22Rv1 (cell line): ENCODE data around the gene CACNA1A.
A peak's percentile ranks its signal among the peaks of the same experiment; 100 is the strongest.

ENCODE experiments used
- H3K27ac ChIP-seq: fragments of 450-650 bp; 2 replicates; pipeline ENCODE4 v1.5.1; 2017
- CTCF ChIP-seq: fragments of 450-650 bp; IDR thresholded peaks from 2 replicates; pipeline ENCODE4 v1.5.1; 2017; ENCODE audit warnings: mild to moderate bottlenecking
- ZFX ChIP-seq: fragments of 450-650 bp; IDR thresholded peaks from 2 replicates; pipeline ENCODE4 v1.6.1; 2017; ENCODE audit warnings: antibody characterized with exemption, borderline replicate concordance

Gene CACNA1A

GRCh38 chr19:13162724-13163608 lies 343.3 kb downstream of the CACNA1A start:
- TF ChIP-seq CTCF (no peak), ZFX (no peak)
- peak overlapping the region; percentile 99 for H3K27ac ChIP-seq

DNA sequence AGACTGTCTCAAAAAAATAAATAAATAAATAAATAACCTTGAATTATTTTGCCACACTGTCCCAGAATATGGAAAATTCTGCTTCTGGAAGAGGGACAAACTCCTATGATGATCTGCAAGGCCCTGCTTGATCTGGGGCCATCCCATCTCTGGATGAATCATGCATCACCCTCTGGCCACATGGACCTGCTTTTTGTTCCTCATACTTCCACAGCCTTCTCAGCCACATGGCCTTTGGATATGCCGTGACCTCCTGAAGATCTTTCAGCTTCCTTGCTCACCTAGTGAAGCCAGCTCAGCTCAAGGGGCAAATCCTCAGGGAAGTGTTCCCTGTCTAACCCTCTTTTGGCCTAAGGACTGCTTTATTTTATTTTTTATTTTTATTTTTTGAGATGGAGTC lies 345.7 kb downstream of the CACNA1A start:
- TF ChIP-seq CTCF: no peak
- TF ChIP-seq ZFX: no peak
- peak overlapping the region; percentile 99 for H3K27ac ChIP-seq

GRCh38 chr19:13159713-13160112 lies 346.6 kb downstream of the CACNA1A start:
- TF ChIP-seq CTCF: no peak
- no peak for TF ChIP-seq ZFX
- H3K27ac ChIP-seq: peak overlapping the region; percentile 99; the same call in 1 of the 2 replicates
